ELR (cell line): Measurements from ENCODE around the gene CTNND2.

ENCODE experiments used
- DNase-seq: peaks from one replicate; pipeline ENCODE4 v3.0.0-alpha.2; 2015; ENCODE audit warnings: low read depth

CTNND2 gene

GRCh38 chr5:11172484-11172883 is 731.8 kb downstream of the CTNND2 start:
- no peak for DNase-seq

GRCh38 chr5:11171236-11171635 is 733.0 kb downstream of the CTNND2 start:
- no peak for DNase-seq

GRCh38 chr5:11166923-11167322 is 737.3 kb downstream of the CTNND2 start:
- DNase-seq = no peak

GRCh38 chr5:11164531-11165294 is 739.5 kb downstream of the CTNND2 start:
- DNase-seq = no peak

GRCh38 chr5:11157132-11157531 is 747.1 kb downstream of the CTNND2 start:
- DNase-seq = no peak

GRCh38 chr5:11153670-11154382 is 750.4 kb downstream of the CTNND2 start:
- no peak for DNase-seq

- DNase-seq = no peak
These were observed 751.9 kb downstream of the CTNND2 start for GRCh38 chr5:11152368-11152767.

- DNase-seq = no peak
These were observed 753.3 kb downstream of the CTNND2 start for GRCh38 chr5:11150976-11151375.

GRCh38 chr5:11148810-11149539 is 755.3 kb downstream of the CTNND2 start:
- DNase-seq = no peak

- DNase-seq = no peak
These were observed 758.1 kb downstream of the CTNND2 start for GRCh38 chr5:11146171-11146570.

- DNase-seq = no peak
These were observed 760.6 kb downstream of the CTNND2 start for GRCh38 chr5:11143456-11144267.

- DNase-seq = peak; percentile 2
These were observed 764.9 kb downstream of the CTNND2 start for GRCh38 chr5:11139217-11139865.

GRCh38 chr5:11130131-11130530 is 774.1 kb downstream of the CTNND2 start:
- DNase-seq = no peak

GRCh38 chr5:11128021-11128420 is 776.2 kb downstream of the CTNND2 start:
- no peak for DNase-seq

GRCh38 chr5:11126844-11127243 is 777.4 kb downstream of the CTNND2 start:
- DNase-seq = no peak

- no peak for DNase-seq
These were observed 782.4 kb downstream of the CTNND2 start for GRCh38 chr5:11121885-11122284.

- peak; percentile 7 for DNase-seq
These were observed 794.1 kb downstream of the CTNND2 start for GRCh38 chr5:11110128-11110527.

GRCh38 chr5:11105696-11106095 is 798.5 kb downstream of the CTNND2 start:
- DNase-seq = no peak

- no peak for DNase-seq
These were observed 799.6 kb downstream of the CTNND2 start for GRCh38 chr5:11104651-11105112.

GRCh38 chr5:11104210-11104609 is 800.0 kb downstream of the CTNND2 start:
- DNase-seq = no peak

GRCh38 chr5:11084111-11084510 is 820.1 kb downstream of the CTNND2 start:
- no peak for DNase-seq
